ENCODE results near the gene TMC7. TPM values are rescaled to one million over a fixed set of nuclear protein-coding genes. Genes with fewer than 3 reads are reported as not detected.

Gene TMC7
- total and polyA plus RNA-seq, 2 of the 13 experiments (the other 11 are each of a cell fraction or from before 2014, with no cell fraction given), result 1.2 to 5.1 TPM

DNA sequence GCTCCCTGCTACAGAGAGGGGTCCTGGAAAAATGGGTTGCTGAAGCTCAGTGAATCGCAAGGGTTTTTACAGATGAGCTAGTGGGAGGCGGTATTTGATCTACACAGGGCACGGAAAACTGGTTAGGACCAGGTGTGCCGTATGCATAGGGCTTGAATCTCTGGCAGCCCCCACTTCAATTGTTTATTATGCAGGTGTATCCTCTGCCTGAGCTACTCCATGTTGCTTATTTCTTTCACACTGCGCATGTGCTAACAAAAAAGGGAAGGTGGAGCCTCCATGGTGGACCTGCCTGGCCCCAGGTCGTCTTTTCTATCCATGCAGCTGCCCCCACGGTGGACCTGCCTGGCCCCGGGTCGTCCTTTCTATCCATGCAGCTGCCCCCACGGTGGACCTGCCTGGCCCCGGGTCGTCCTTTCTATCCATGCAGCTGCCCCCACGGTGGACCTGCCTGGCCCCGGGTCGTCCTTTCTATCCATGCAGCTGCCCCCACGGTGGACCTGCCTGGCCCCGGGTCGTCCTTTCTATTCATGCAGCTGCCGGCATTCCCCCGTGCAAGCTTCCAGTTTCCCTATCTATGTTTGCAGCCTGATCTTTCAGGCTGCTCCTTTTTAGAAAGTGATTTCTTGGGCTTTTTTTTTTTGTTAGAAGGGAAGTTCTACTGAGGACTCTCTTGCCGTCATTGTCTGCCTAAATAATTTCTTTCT lies 27.7 kb upstream of the TMC7 start (continued):
- TF ChIP-seq ZNF781 (CRISPR knock-in tag; IDR thresholded peaks at IDR 0.05; ENCODE audit: borderline replicate concordance, not compliant biosample characterization), result peak; percentile 41
- 0 out of 2 replicates have a peak, but pooled peaks have one; percentile 11 for TF ChIP-seq PBX2 (CRISPR knock-in tag; IDR thresholded peaks at IDR 0.05)
- 0 out of 2 replicates have a peak, but pooled peaks have one; percentile 65 for TF ChIP-seq ZNF446 (CRISPR knock-in tag; IDR thresholded peaks at IDR 0.05)
- TF ChIP-seq ZNF543 (CRISPR knock-in tag; IDR thresholded peaks at IDR 0.05), result 0 out of 2 replicates have a peak, but pooled peaks have one; percentile 26
- TF ChIP-seq BRD4 (CRISPR knock-in tag; IDR thresholded peaks at IDR 0.05), result peak; percentile 54; the same call in 1 of the 2 replicates
- 0 out of 2 replicates have a peak, but pooled peaks have one; percentile 42 for TF ChIP-seq ZNF234 (CRISPR knock-in tag; conservative IDR thresholded peaks at IDR 0.05)
- TF ChIP-seq ARNTL (CRISPR knock-in tag; IDR thresholded peaks at IDR 0.05), result 0 out of 2 replicates have a peak, but pooled peaks have one; percentile 36
- TF ChIP-seq HMGXB4 (CRISPR knock-in tag; IDR thresholded peaks at IDR 0.05; ENCODE audit: borderline replicate concordance in 1 of 2, low read depth in 1 of 2), result 0 out of 4 replicates have a peak, but pooled peaks of 1 of the 2 experiments have one; percentile 50
- TF ChIP-seq ZNF251 (CRISPR knock-in tag; IDR thresholded peaks at IDR 0.05), result 0 out of 2 replicates have a peak, but pooled peaks have one; percentile 31
- peak; percentile 36; the same call in 1 of the 2 replicates for TF ChIP-seq ZBTB38 (CRISPR knock-in tag; IDR thresholded peaks at IDR 0.05)
- peak; percentile 23; the same call in 1 of the 2 replicates for TF ChIP-seq MAX (IDR thresholded peaks at IDR 0.05)
- 0 out of 2 replicates have a peak, but pooled peaks have one; percentile 47 for TF ChIP-seq DRAP1 (CRISPR knock-in tag; IDR thresholded peaks at IDR 0.05)
- TF ChIP-seq ZMYM4 (CRISPR knock-in tag; IDR thresholded peaks at IDR 0.05), result 0 out of 2 replicates have a peak, but pooled peaks have one; percentile 6
- TF ChIP-seq ZFP90 (CRISPR knock-in tag; IDR thresholded peaks at IDR 0.05; ENCODE audit: borderline replicate concordance), result 0 out of 2 replicates have a peak, but pooled peaks have one; percentile 56
- TF ChIP-seq SALL1 (CRISPR knock-in tag; IDR thresholded peaks at IDR 0.05), result peak; percentile 38; the same call in 1 of the 2 replicates
- TF ChIP-seq HOXA5 (CRISPR knock-in tag; IDR thresholded peaks at IDR 0.05), result 0 out of 2 replicates have a peak, but pooled peaks have one; percentile 52
- TF ChIP-seq, protein P1, sequence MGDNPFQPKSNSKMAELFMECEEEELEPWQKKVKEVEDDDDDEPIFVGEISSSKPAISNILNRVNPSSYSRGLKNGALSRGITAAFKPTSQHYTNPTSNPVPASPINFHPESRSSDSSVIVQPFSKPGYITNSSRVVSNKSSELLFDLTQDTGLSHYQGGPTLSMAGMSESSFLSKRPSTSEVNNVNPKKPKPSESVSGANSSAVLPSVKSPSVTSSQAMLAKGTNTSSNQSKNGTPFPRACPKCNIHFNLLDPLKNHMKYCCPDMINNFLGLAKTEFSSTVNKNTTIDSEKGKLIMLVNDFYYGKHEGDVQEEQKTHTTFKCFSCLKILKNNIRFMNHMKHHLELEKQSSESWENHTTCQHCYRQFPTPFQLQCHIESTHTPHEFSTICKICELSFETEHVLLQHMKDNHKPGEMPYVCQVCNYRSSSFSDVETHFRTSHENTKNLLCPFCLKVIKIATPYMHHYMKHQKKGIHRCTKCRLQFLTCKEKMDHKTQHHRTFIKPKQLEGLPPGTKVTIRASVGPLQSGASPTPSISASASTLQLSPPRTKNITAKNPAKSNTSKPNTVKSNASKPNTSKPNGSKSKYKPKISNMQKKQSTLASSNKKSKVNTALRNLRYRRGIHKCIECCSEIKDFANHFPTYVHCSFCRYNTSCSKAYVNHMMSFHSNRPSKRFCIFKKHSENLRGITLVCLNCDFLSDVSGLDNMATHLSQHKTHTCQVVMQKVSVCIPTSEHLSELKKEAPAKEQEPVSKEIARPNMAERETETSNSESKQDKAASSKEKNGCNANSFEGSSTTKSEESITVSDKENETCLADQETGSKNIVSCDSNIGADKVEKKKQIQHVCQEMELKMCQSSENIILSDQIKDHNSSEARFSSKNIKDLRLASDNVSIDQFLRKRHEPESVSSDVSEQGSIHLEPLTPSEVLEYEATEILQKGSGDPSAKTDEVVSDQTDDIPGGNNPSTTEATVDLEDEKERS (CRISPR knock-in tag; IDR thresholded peaks at IDR 0.05), result 0 out of 2 replicates have a peak, but pooled peaks have one; percentile 51
